HEK293 (cell line): ENCODE results near the gene ZBTB1.
"Not testable (repeated sequence)": the region's sequence is repeated elsewhere in the genome, so short reads cannot be mapped to it uniquely, and the experiment has no call there.

ENCODE experiments used
- CTCF ChIA-PET: fragments of 350-600 bp; formaldehyde crosslinking; extraction: SDS; loops from one replicate; lab custom pipeline; 2021; ENCODE audit warnings: antibody characterized with exemption; lab: Yijun Ruan, JAX
- POLR2A ChIA-PET: fragments of 300-600 bp; formaldehyde crosslinking; extraction: SDS; loops from one replicate; lab custom pipeline; 2020; ENCODE audit warnings: antibody characterized with exemption, inconsistent platforms; lab: Yijun Ruan, JAX
- H3K27ac ChIP-seq: fragments of 200-500 bp; sonication (Bioruptor generic); 2 replicates; pipeline ENCODE4 v1.5.1; 2014; ENCODE audit warnings: low read depth, low read length, control low read depth, inconsistent platforms; ENCODE audit errors: extremely low read depth
- H3K36me3 ChIP-seq, 2 experiments: fragments of 200-500 bp in 1 of 2; sonication (Bioruptor generic) in 1 of 2; 1 replicate in 1 of 2; 2 replicates in 1 of 2; pipeline ENCODE4 v1.5.1; 2014 to 2017; ENCODE audit warnings: inconsistent platforms in 2 of 2, low read length in 2 of 2; ENCODE audit not compliant: control insufficient read depth in 2 of 2, insufficient read depth in 1 of 2
- H3K4me1 ChIP-seq: fragments of 200-500 bp; sonication (Bioruptor generic); 2 replicates; pipeline ENCODE4 v1.5.1; 2014; ENCODE audit warnings: mild to moderate bottlenecking, low read length, inconsistent platforms; ENCODE audit not compliant: control insufficient read depth, insufficient read depth
- H3K4me3 ChIP-seq: 2 replicates; pipeline ENCODE4 v1.5.1; 2011; ENCODE audit warnings: low read depth, mild to moderate bottlenecking, control low read depth, low read length, moderate library complexity
- H3K9me3 ChIP-seq: fragments of 200-500 bp; sonication (Bioruptor generic); 2 replicates; pipeline ENCODE4 v1.5.1; 2014; ENCODE audit warnings: low read depth, low read length, inconsistent platforms; ENCODE audit not compliant: control insufficient read depth, insufficient read depth
- KLF16 ChIP-seq: fragments of 450-650 bp; formaldehyde crosslinking; IDR thresholded peaks from 2 replicates; pipeline ENCODE4 v1.5.1; 2017; ENCODE audit warnings: missing biosample characterization, missing genetic modification characterization
- PRDM10 ChIP-seq: fragments of 450-650 bp; formaldehyde crosslinking; IDR thresholded peaks from 2 replicates; pipeline ENCODE4 v1.5.1; 2016; ENCODE audit warnings: missing biosample characterization, missing genetic modification characterization
- SETDB1 ChIP-seq: IDR thresholded peaks from one replicate; pipeline ENCODE4 v1.6.1; 2017; ENCODE audit warnings: mild to moderate bottlenecking, low read length, moderate library complexity, mixed read lengths; ENCODE audit not compliant: insufficient read length
- ZBTB21 ChIP-seq: fragments of 450-650 bp; formaldehyde crosslinking; IDR thresholded peaks from 2 replicates; pipeline ENCODE4 v1.5.1; 2017; ENCODE audit warnings: missing biosample characterization, missing genetic modification characterization
- ZBTB44 ChIP-seq: fragments of 450-650 bp; IDR thresholded peaks from 2 replicates; pipeline ENCODE4 v1.5.1; 2018; ENCODE audit warnings: missing biosample characterization, mild to moderate bottlenecking, missing genetic modification characterization
- ZNF404 ChIP-seq: fragments of 450-650 bp; formaldehyde crosslinking; IDR thresholded peaks from 2 replicates; pipeline ENCODE4 v1.5.1; 2017; ENCODE audit warnings: missing biosample characterization, missing genetic modification characterization
- ZNF544 ChIP-seq: fragments of 450-650 bp; formaldehyde crosslinking; IDR thresholded peaks from 2 replicates; pipeline ENCODE4 v1.5.0; 2017; ENCODE audit warnings: missing biosample characterization, missing genetic modification characterization
- ZNF549 ChIP-seq: fragments of 450-650 bp; IDR thresholded peaks from 2 replicates; pipeline ENCODE4 v1.5.1; 2018; ENCODE audit warnings: missing biosample characterization, missing genetic modification characterization, mild to moderate bottlenecking, inconsistent platforms, moderate library complexity
- ZNF677 ChIP-seq: fragments of 450-650 bp; IDR thresholded peaks from 2 replicates; pipeline ENCODE4 v1.5.0; 2018; ENCODE audit warnings: missing biosample characterization, mild to moderate bottlenecking, missing genetic modification characterization, moderate library complexity
- ZNF704 ChIP-seq: fragments of 450-650 bp; formaldehyde crosslinking; IDR thresholded peaks from 2 replicates; pipeline ENCODE4 v1.5.1; 2016; ENCODE audit warnings: missing biosample characterization, missing genetic modification characterization
- ZNF843 ChIP-seq: fragments of 450-650 bp; formaldehyde crosslinking; IDR thresholded peaks from 2 replicates; pipeline ENCODE4 v1.5.1; 2016; ENCODE audit warnings: missing biosample characterization, missing genetic modification characterization

Gene ZBTB1

GRCh38 chr14:64566651-64567122 is 62.1 kb downstream of the ZBTB1 start:
- H3K36me3 ChIP-seq: no peaks in the 10 kb centered on the region
- ChIA-PET POLR2A (no interaction called here), CTCF (no interaction called here)
- no peaks in the 10 kb centered on the region; the same call in 1 of the 2 replicates for H3K4me1 ChIP-seq
- no peaks in the 10 kb centered on the region for H3K9me3 ChIP-seq
- no peak for TF ChIP-seq ZNF843 (tag by site-specific recombination)
- TF ChIP-seq ZNF549 (tag by site-specific recombination): no peak
- no peak for TF ChIP-seq KLF16 (tag by site-specific recombination)
- no peak for TF ChIP-seq ZBTB21 (tag by site-specific recombination)
- no peak for TF ChIP-seq SETDB1
- TF ChIP-seq ZNF704 (tag by site-specific recombination): no peak
- no peak for TF ChIP-seq ZNF404
- no peak overlapping the region for H3K27ac ChIP-seq
- H3K4me3 ChIP-seq: no peak overlapping the region

GRCh38 chr14:64569138-64569631 is 64.6 kb downstream of the ZBTB1 start:
- H3K4me3 ChIP-seq: no peak overlapping the region
- no peak overlapping the region for H3K27ac ChIP-seq
- ChIA-PET POLR2A (no interaction called here), CTCF (interaction anchor here (1.9 kb wide), 1 partner anchor 67 kb away, joined by 4 read pairs; no protein-coding TSS in a partner anchor)
- no peaks in the 10 kb centered on the region for H3K36me3 ChIP-seq
- no peaks in the 10 kb centered on the region for H3K4me1 ChIP-seq
- TF ChIP-seq PRDM10 (tag by site-specific recombination) (peak; percentile 56), ZBTB44 (no peak)
- H3K9me3 ChIP-seq: no peaks in the 10 kb centered on the region

GRCh38 chr14:64569646-64570045 is 65.1 kb downstream of the ZBTB1 start:
- H3K4me3 ChIP-seq, H3K36me3 ChIP-seq, POLR2A ChIA-PET, H3K27ac ChIP-seq, H3K4me1 ChIP-seq, H3K9me3 ChIP-seq: not testable (repeated sequence)
- CTCF ChIA-PET: interaction anchor here (1.9 kb wide), 1 partner anchor 67 kb away, joined by 4 read pairs; no protein-coding TSS in a partner anchor

GRCh38 chr14:64572386-64573104 is 68.0 kb downstream of the ZBTB1 start:
- no peaks in the 10 kb centered on the region for H3K4me1 ChIP-seq
- H3K4me3 ChIP-seq: no peak overlapping the region
- H3K9me3 ChIP-seq: no peaks in the 10 kb centered on the region
- CTCF ChIA-PET: interaction anchor here (1.0 kb wide), 1 partner anchor 64 kb away, joined by 4 read pairs; no protein-coding TSS in a partner anchor
- POLR2A ChIA-PET: interaction anchor here (0.7 kb wide), 1 partner anchor 39 kb away, joined by 3 read pairs; no protein-coding TSS in a partner anchor
- no peak overlapping the region for H3K27ac ChIP-seq
- no peaks in the 10 kb centered on the region for H3K36me3 ChIP-seq
- TF ChIP-seq ZNF677: no peak
- TF ChIP-seq ZNF544: no peak
